ENCODE results near the gene DENND1A.

Gene DENND1A

GRCh38 chr9:123923884-123924283 is 6.0 kb downstream of the DENND1A start:
- no peak for TF ChIP-seq CTCF (IDR thresholded peaks at IDR 0.05; ENCODE audit: borderline replicate concordance, control extremely low read depth, extremely low read depth, insufficient read depth, missing control alignments)
- in situ Hi-C loops (cut with MboI; ENCODE audit: low sequenced_read_pairs, unreplicated experiment) = no loop called here
- no peak for DNase-seq (ENCODE audit: low spot score)

- DNase-seq (ENCODE audit: low spot score) = no peak
- in situ Hi-C loops (cut with MboI; ENCODE audit: low sequenced_read_pairs, unreplicated experiment) = no loop called here
- no peak for TF ChIP-seq CTCF (IDR thresholded peaks at IDR 0.05; ENCODE audit: borderline replicate concordance, control extremely low read depth, extremely low read depth, insufficient read depth, missing control alignments)
These were observed 6.5 kb downstream of the DENND1A start for GRCh38 chr9:123923377-123923776.

GRCh38 chr9:123922911-123923310 is 7.0 kb downstream of the DENND1A start:
- TF ChIP-seq CTCF (IDR thresholded peaks at IDR 0.05; ENCODE audit: borderline replicate concordance, control extremely low read depth, extremely low read depth, insufficient read depth, missing control alignments) = no peak
- no peak for DNase-seq (ENCODE audit: low spot score)
- in situ Hi-C loops (cut with MboI; ENCODE audit: low sequenced_read_pairs, unreplicated experiment) = no loop called here

GRCh38 chr9:123922431-123922830 is 7.5 kb downstream of the DENND1A start:
- no peak for DNase-seq (ENCODE audit: low spot score)
- in situ Hi-C loops (cut with MboI; ENCODE audit: low sequenced_read_pairs, unreplicated experiment) = no loop called here
- TF ChIP-seq CTCF (IDR thresholded peaks at IDR 0.05; ENCODE audit: borderline replicate concordance, control extremely low read depth, extremely low read depth, insufficient read depth, missing control alignments) = no peak

- no peak for DNase-seq (ENCODE audit: low spot score)
- in situ Hi-C loops (cut with MboI; ENCODE audit: low sequenced_read_pairs, unreplicated experiment) = no loop called here
- TF ChIP-seq CTCF (IDR thresholded peaks at IDR 0.05; ENCODE audit: borderline replicate concordance, control extremely low read depth, extremely low read depth, insufficient read depth, missing control alignments) = no peak
These were observed 15.3 kb downstream of the DENND1A start for GRCh38 chr9:123914517-123915196.

- DNase-seq (ENCODE audit: low spot score) = no peak
- in situ Hi-C loops (cut with MboI; ENCODE audit: low sequenced_read_pairs, unreplicated experiment) = no loop called here
- TF ChIP-seq CTCF (IDR thresholded peaks at IDR 0.05; ENCODE audit: borderline replicate concordance, control extremely low read depth, extremely low read depth, insufficient read depth, missing control alignments) = no peak
These were observed 17.6 kb downstream of the DENND1A start for GRCh38 chr9:123912167-123912897.
